ENCODE results near the gene TMC6.

- TF ChIP-seq CTCF (IDR thresholded peaks at IDR 0.05; ENCODE audit: borderline replicate concordance, extremely low read depth, low read length, poor library complexity, severe bottlenecking), result no peak
- no peak for TF ChIP-seq EZH2 (IDR thresholded peaks at IDR 0.05; ENCODE audit: borderline replicate concordance, low read depth, low read length, severe bottlenecking)
Measured at GRCh38 chr17:78110363-78111015, 18.1 kb downstream of the TMC6 start.

Measured in DND-41 (cell line).